Caco-2 (cell line): ENCODE data around the gene SEMG2. TPM values are rescaled to one million over a fixed set of nuclear protein-coding genes. Genes with fewer than 3 reads are reported as not detected.

Experiments used
- BruUV-seq: library from RNA; stranded (reverse); fragments of 400-500 nt; replicated peaks from 2 replicates; lab custom pipeline; 2021; lab: Mats Ljungman, UMichigan
- CTCF ChIA-PET: fragments of 300-600 bp; sonication (Branson Sonifier 250); formaldehyde crosslinking; loops from one replicate; lab custom pipeline; 2022; ENCODE audit warnings: antibody characterized with exemption; lab: Charles Lee
- POLR2A ChIA-PET: fragments of 300-600 bp; sonication (Branson Sonifier 250); formaldehyde crosslinking; loops from one replicate; lab custom pipeline; 2022; ENCODE audit warnings: antibody characterized with exemption; lab: Charles Lee
- DNase-seq, 2 experiments: peaks; one replicate each; pipeline versions ENCODE4 v3.0.0 to v3.0.0-alpha.2; 2020 to 2022
- H3K27me3 ChIP-seq: replicated peaks from 2 replicates; pipeline ENCODE4 v1.6.0; 2011; ENCODE audit warnings: low read length; ENCODE audit not compliant: control insufficient read depth, insufficient read depth
- H3K36me3 ChIP-seq: 2 replicates; pipeline ENCODE4 v1.5.1; 2011; ENCODE audit warnings: low read length; ENCODE audit not compliant: control insufficient read depth, insufficient read depth
- H3K4me1 ChIP-seq: fragments of 250-450 bp; sonication (Bioruptor Pico); 2 replicates; pipeline ENCODE4 v1.5.1; 2020; ENCODE audit warnings: mild to moderate bottlenecking
- H3K4me3 ChIP-seq: 2 replicates; pipeline ENCODE4 v1.5.1; 2011; ENCODE audit warnings: low read depth, mild to moderate bottlenecking, control low read depth, low read length
- H3K9me3 ChIP-seq: fragments of 250-450 bp; sonication (Bioruptor Pico); 2 replicates; pipeline ENCODE4 v1.5.1; 2020; ENCODE audit warnings: mild to moderate bottlenecking, moderate library complexity
- H3K27ac Mint-ChIP-seq: one replicate; pipeline ENCODE4 v1.8.0; 2022; ENCODE audit warnings: mixed read lengths; ENCODE audit not compliant: unreplicated experiment
- H3K27me3 Mint-ChIP-seq: one replicate; pipeline ENCODE4 v1.8.0; 2022; ENCODE audit warnings: mixed read lengths; ENCODE audit not compliant: insufficient read depth, unreplicated experiment
- H3K36me3 Mint-ChIP-seq: one replicate; pipeline ENCODE4 v1.8.0; 2022; ENCODE audit warnings: mild to moderate bottlenecking, mixed read lengths; ENCODE audit not compliant: insufficient read depth, unreplicated experiment
- H3K4me1 Mint-ChIP-seq: one replicate; pipeline ENCODE4 v1.8.0; 2022; ENCODE audit warnings: low read depth, mixed read lengths; ENCODE audit not compliant: unreplicated experiment
- H3K4me3 Mint-ChIP-seq: one replicate; pipeline ENCODE4 v1.8.0; 2022; ENCODE audit warnings: mild to moderate bottlenecking, moderate library complexity, mixed read lengths; ENCODE audit not compliant: unreplicated experiment
- H3K9me3 Mint-ChIP-seq: one replicate; pipeline ENCODE4 v1.8.0; 2022; ENCODE audit warnings: mixed read lengths; ENCODE audit not compliant: unreplicated experiment
- CTCF ChIP-seq, 2 experiments: fragments of 200-600 bp in 1 of 2; IDR thresholded peaks; 1 replicate in 1 of 2; 2 replicates in 1 of 2; pipeline versions ENCODE4 v1.5.1 to v1.8.0; 2011 to 2022; ENCODE audit warnings: antibody characterized with exemption in 1 of 2, control low read depth in 1 of 2, inconsistent platforms in 1 of 2, low read depth in 1 of 2, low read length in 1 of 2, mild to moderate bottlenecking in 1 of 2, moderate library complexity in 1 of 2; ENCODE audit not compliant: insufficient read depth in 1 of 2, severe bottlenecking in 1 of 2, unreplicated experiment in 1 of 2
- intact Hi-C: fragments of 100-400 bp; cut with micrococcal nuclease; formaldehyde crosslinking; loops from one replicate; pipeline ENCODE4 v1.10.0; 2022; ENCODE audit not compliant: unreplicated experiment
- total RNA-seq: library from RNA; stranded (reverse); gene quantifications from 2 replicates; pipeline ENCODE4 v1.2.3, GENCODE V29; 2022

Gene SEMG2
- total RNA-seq, 1 experiment from 2014 or later: not detected

GRCh38 chr20:45230631-45231030 is 9.5 kb downstream of the SEMG2 start:
- Mint-ChIP-seq H3K27ac (no peak overlapping the region), H3K27me3 (peaks cover 31% of the 10 kb centered on the region), H3K36me3 (no peaks in the 10 kb centered on the region), H3K9me3 (peaks cover 11% of the 10 kb centered on the region), H3K4me1 (no peaks in the 10 kb centered on the region), H3K4me3 (no peak overlapping the region)
- Histone ChIP-seq H3K4me3 (no peak overlapping the region), H3K27me3 (no peaks in the 10 kb centered on the region), H3K36me3 (no peaks in the 10 kb centered on the region), H3K9me3 (peaks cover 14% of the 10 kb centered on the region), H3K4me1 (no peaks in the 10 kb centered on the region)
- BruUV-seq: no TSS peak
- no peak for DNase-seq
- CTCF ChIA-PET: interaction anchor here (0.7 to 1.8 kb wide), 3 partner anchors 60 to 210 kb away, joined by 3 to 16 read pairs (median 4); no protein-coding TSS in a partner anchor
- POLR2A ChIA-PET: no interaction called here
- TF ChIP-seq CTCF (IDR thresholded peaks at IDR 0.05; ENCODE audit: insufficient read depth in 1 of 2, low read depth in 1 of 2, low read length in 1 of 2, severe bottlenecking in 1 of 2, unreplicated experiment in 1 of 2): no peak
- intact Hi-C loops: no loop called here

- no peaks in the 10 kb centered on the region for H3K4me1 ChIP-seq
- H3K9me3 ChIP-seq: peaks cover 14% of the 10 kb centered on the region
- peaks cover 32% of the 10 kb centered on the region for H3K27me3 Mint-ChIP-seq
- H3K9me3 Mint-ChIP-seq: peaks cover 11% of the 10 kb centered on the region
- no peaks in the 10 kb centered on the region for H3K36me3 Mint-ChIP-seq
- TF ChIP-seq CTCF (IDR thresholded peaks at IDR 0.05; ENCODE audit: insufficient read depth in 1 of 2, low read depth in 1 of 2, low read length in 1 of 2, severe bottlenecking in 1 of 2, unreplicated experiment in 1 of 2): peak; percentile 65 to 90
- BruUV-seq: no TSS peak
- H3K27me3 ChIP-seq: no peaks in the 10 kb centered on the region
- DNase-seq: peak; percentile 46 to 55
- no peak overlapping the region for H3K27ac Mint-ChIP-seq
- no peak overlapping the region for H3K4me3 ChIP-seq
- CTCF ChIA-PET: no interaction called here
- H3K4me3 Mint-ChIP-seq: no peak overlapping the region
- intact Hi-C loops: loop anchor here (2.0 kb wide), 1 partner anchor 55 kb away; no protein-coding TSS in a partner anchor
- no peaks in the 10 kb centered on the region for H3K4me1 Mint-ChIP-seq
- POLR2A ChIA-PET: no interaction called here
- H3K36me3 ChIP-seq: no peaks in the 10 kb centered on the region
Measured at GRCh38 chr20:45235995-45236394, 14.8 kb downstream of the SEMG2 start.

GRCh38 chr20:45238139-45238538 is 17.0 kb downstream of the SEMG2 start:
- intact Hi-C loops: no loop called here
- Mint-ChIP-seq H3K36me3 (no peaks in the 10 kb centered on the region), H3K4me1 (no peaks in the 10 kb centered on the region), H3K9me3 (peaks cover 11% of the 10 kb centered on the region), H3K27ac (no peak overlapping the region), H3K27me3 (peaks cover 26% of the 10 kb centered on the region), H3K4me3 (no peak overlapping the region)
- H3K27me3 ChIP-seq: no peaks in the 10 kb centered on the region
- H3K4me3 ChIP-seq: no peak overlapping the region
- H3K9me3 ChIP-seq: peaks cover 14% of the 10 kb centered on the region
- DNase-seq: no peak
- no peak for TF ChIP-seq CTCF (IDR thresholded peaks at IDR 0.05; ENCODE audit: insufficient read depth in 1 of 2, low read depth in 1 of 2, low read length in 1 of 2, severe bottlenecking in 1 of 2, unreplicated experiment in 1 of 2)
- ChIA-PET CTCF (no interaction called here), POLR2A (no interaction called here)
- BruUV-seq: no TSS peak
- no peaks in the 10 kb centered on the region for H3K36me3 ChIP-seq
- no peaks in the 10 kb centered on the region for H3K4me1 ChIP-seq
